A673 (cell line): ENCODE results near the gene POU2F3.

Experiments used
- CTCF ChIP-seq: fragments of 300-800, 200-600 bp; sonication (generic); conservative IDR thresholded peaks from 2 replicates; pipeline ENCODE4 v1.5.1; 2017; ENCODE audit warnings: low read depth, mild to moderate bottlenecking, antibody characterized with exemption, low read length, moderate library complexity, mixed read lengths
- EZH2 ChIP-seq: fragments of 200-600 bp; sonication (generic); IDR thresholded peaks from 2 replicates; pipeline ENCODE4 v1.6.1; 2017; ENCODE audit warnings: borderline replicate concordance, low read depth, mild to moderate bottlenecking, mixed read lengths, antibody characterized with exemption, low read length; ENCODE audit not compliant: poor library complexity, severe bottlenecking

- TF ChIP-seq CTCF (no peak), EZH2 (no peak)
Observed at GRCh38 chr11:120248551-120249278, 8.8 kb downstream of the POU2F3 start.
